GM20000 (cell line): ENCODE measurements around the gene GID8.

ENCODE experiments used
- DNase-seq: peaks from one replicate; pipeline ENCODE4 v3.0.0; 2012; ENCODE audit warnings: low spot score
- TF ChIP-seq, protein P1 (sequence below): IDR thresholded peaks from 2 replicates; pipeline ENCODE4 v1.5.1; 2012; ENCODE audit warnings: mild to moderate bottlenecking, control low read depth; ENCODE audit errors: extremely low read depth, missing control alignments

Gene GID8

GRCh38 chr20:62898970-62899632, 38.8 kb upstream of the GID8 start:
- TF ChIP-seq, protein P1, sequence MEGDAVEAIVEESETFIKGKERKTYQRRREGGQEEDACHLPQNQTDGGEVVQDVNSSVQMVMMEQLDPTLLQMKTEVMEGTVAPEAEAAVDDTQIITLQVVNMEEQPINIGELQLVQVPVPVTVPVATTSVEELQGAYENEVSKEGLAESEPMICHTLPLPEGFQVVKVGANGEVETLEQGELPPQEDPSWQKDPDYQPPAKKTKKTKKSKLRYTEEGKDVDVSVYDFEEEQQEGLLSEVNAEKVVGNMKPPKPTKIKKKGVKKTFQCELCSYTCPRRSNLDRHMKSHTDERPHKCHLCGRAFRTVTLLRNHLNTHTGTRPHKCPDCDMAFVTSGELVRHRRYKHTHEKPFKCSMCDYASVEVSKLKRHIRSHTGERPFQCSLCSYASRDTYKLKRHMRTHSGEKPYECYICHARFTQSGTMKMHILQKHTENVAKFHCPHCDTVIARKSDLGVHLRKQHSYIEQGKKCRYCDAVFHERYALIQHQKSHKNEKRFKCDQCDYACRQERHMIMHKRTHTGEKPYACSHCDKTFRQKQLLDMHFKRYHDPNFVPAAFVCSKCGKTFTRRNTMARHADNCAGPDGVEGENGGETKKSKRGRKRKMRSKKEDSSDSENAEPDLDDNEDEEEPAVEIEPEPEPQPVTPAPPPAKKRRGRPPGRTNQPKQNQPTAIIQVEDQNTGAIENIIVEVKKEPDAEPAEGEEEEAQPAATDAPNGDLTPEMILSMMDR: no peak
- DNase-seq: peak; percentile 73

DNA sequence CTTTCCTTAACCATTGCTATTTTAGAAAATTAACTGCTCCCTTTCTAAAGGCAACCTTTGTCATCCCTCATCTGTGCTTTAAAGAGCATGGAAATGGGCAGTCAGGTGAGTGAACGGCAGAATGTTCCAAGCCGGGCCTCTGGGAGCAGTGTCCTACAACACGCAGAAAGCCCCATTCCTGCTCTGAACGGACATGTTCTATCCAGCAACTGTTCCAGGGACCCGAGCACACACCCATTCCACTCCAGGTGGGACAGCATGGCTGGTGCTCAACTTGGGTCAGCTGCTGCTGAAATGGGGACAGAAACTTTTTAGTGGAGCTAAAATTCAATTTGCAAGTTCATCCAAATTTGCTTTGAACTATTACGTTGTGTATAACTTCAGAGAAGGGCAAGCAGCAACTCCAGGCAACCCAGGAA, 38.3 kb upstream of the GID8 start:
- no peak for DNase-seq
- TF ChIP-seq, protein P1: no peak

- TF ChIP-seq, protein P1: peak; percentile 93
- DNase-seq: peak; percentile 90
Observed at GRCh38 chr20:62900052-62900691, 37.8 kb upstream of the GID8 start.

- no peak for DNase-seq
- TF ChIP-seq, protein P1: no peak
Observed at GRCh38 chr20:62900692-62901584, 37.0 kb upstream of the GID8 start.

DNA sequence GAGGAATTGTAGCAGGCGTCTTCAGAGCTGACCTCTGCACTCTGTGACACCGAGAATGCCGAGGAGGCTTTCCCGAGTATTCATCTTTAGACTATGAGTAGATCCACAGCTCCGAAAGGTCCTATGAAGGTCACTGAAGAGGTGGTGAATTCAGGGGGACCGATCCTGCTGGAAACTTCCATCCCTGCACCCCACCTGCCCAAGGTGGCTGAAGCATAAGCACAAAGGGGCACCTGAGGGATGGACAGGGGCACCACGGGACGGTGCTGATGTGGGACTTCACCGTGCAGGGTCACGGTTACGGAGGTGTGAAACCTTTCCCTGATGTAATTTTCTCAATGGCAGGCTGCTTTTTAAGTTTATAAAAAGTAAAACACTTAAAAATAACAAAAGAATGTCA, 36.1 kb upstream of the GID8 start:
- TF ChIP-seq, protein P1: no peak
- DNase-seq: no peak

DNA sequence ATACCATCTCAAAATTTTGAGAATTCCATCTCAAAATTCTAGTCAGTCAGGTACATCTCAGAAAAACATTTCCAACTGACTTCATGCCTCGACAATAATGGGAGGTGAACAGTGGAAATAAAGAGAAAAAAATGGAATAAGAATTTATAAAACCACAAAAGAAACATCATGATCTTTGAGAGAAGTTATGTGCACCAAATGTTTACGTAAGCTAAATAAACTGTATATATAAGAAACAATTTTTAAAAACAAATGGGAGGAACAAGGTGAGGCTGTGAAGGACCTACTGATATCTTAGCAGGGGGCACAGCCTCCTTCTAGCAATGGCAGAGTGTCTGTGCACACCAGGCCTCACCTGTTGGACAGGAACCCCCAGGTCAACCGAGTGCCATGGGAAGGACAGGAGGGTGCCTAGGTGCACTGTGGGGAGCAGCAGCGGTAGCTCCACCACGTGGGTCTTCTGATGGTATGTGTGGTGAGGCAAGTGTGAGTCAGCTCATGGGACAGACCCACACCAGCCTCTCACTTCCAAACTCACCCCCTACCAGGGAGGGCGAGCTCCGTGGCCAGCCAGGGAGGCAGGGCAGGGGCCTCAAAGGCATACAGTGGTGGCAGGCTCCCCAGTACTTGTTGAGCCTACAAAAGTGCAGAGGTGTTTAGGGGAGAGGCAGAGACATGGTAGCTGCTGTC, 34.9 kb upstream of the GID8 start:
- TF ChIP-seq, protein P1: no peak
- DNase-seq: no peak
